GM11168 (cell line): ENCODE data around the gene CD44.

Experiments used
- in situ Hi-C: fragments of 300-500 bp; cut with MboI; formaldehyde crosslinking; loops from one replicate; pipeline ENCODE4 v1.12.0; 2022; ENCODE audit warnings: low sequenced_read_pairs; ENCODE audit not compliant: unreplicated experiment

The CD44 gene

GRCh38 chr11:35111161-35112055, 27.6 kb upstream of the CD44 start:
- in situ Hi-C loops, result no loop called here

GRCh38 chr11:35112056-35112845, 26.7 kb upstream of the CD44 start:
- in situ Hi-C loops, result no loop called here

GRCh38 chr11:35112846-35113105, 26.2 kb upstream of the CD44 start:
- in situ Hi-C loops, result no loop called here

GRCh38 chr11:35114906-35115687, 23.9 kb upstream of the CD44 start:
- in situ Hi-C loops, result no loop called here

- in situ Hi-C loops, result no loop called here
Observed at GRCh38 chr11:35115688-35116030, 23.3 kb upstream of the CD44 start.

- in situ Hi-C loops, result no loop called here
Observed at GRCh38 chr11:35116245-35116644, 22.7 kb upstream of the CD44 start.

- in situ Hi-C loops, result no loop called here
Observed at GRCh38 chr11:35116762-35117640, 22.0 kb upstream of the CD44 start.

GRCh38 chr11:35118906-35119305, 20.1 kb upstream of the CD44 start:
- in situ Hi-C loops, result no loop called here

GRCh38 chr11:35121326-35121865, 17.6 kb upstream of the CD44 start:
- in situ Hi-C loops, result no loop called here

- in situ Hi-C loops, result no loop called here
Observed at GRCh38 chr11:35122308-35122707, 16.7 kb upstream of the CD44 start.

- in situ Hi-C loops, result no loop called here
Observed at GRCh38 chr11:35126000-35126878, 12.7 kb upstream of the CD44 start.

GRCh38 chr11:35126879-35127581, 11.9 kb upstream of the CD44 start:
- in situ Hi-C loops, result no loop called here

GRCh38 chr11:35127619-35128018, 11.4 kb upstream of the CD44 start:
- in situ Hi-C loops, result no loop called here

GRCh38 chr11:35131094-35131493, 7.9 kb upstream of the CD44 start:
- in situ Hi-C loops, result loop anchor here (10.0 kb wide), 1 partner anchor 116 kb away; no protein-coding TSS in a partner anchor

- in situ Hi-C loops, result loop anchor here (10.0 kb wide), 1 partner anchor 117 kb away; no protein-coding TSS in a partner anchor
Observed at GRCh38 chr11:35131886-35132285, 7.1 kb upstream of the CD44 start.

- in situ Hi-C loops, result loop anchor here (10.0 kb wide), 1 partner anchor 119 kb away; no protein-coding TSS in a partner anchor
Observed at GRCh38 chr11:35133656-35134055, 5.3 kb upstream of the CD44 start.

- in situ Hi-C loops, result loop anchor here (10.0 kb wide), 1 partner anchor 120 kb away; no protein-coding TSS in a partner anchor
Observed at GRCh38 chr11:35134403-35135148, 4.4 kb upstream of the CD44 start.
